ENCODE measurements around the gene ZIC4.

DNA sequence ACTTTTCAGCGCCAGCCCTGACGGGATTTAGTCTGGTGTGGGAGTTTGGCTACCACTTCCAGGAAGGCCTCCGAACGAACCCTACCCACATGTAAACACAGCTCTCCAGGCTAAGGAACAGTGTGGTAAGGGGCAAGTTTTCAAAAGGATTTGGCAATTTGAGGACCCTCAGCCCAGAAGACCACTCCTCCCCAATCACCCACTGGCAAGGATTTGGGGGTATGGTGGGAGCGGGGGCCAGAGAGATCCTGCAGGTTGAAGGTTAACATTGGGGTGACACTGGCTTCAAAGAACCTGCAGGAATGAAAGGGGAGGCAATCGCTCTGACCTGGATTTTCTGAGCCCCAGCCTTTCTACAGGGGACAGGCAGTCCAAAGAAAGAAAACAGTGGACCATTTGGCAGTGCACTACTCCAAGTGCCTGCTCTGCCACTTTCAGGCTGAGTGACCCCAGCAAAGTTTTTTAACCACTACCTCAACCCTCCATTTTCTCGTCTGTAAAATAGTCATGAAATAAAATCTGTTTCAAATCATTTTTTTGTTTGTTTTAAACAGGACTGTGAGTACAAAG lies 34.5 kb downstream of the ZIC4 start:
- no peak for TF ChIP-seq CTCF (IDR thresholded peaks at IDR 0.05 in 8 of 11, conservative IDR thresholded peaks at IDR 0.05 in 3 of 11)
- no peak for TF ChIP-seq POLR2AphosphoS5 (IDR thresholded peaks at IDR 0.05)
